Stomach (tissue), 4 donors: ENCODE data around the gene PTMA.

Experiments
- CTCF ChIP-seq, 7 experiments: fragments of 450-650 bp in 4 of 7; fragments of 200-600 bp in 3 of 7; sonication (generic) in 3 of 7; IDR thresholded peaks; one replicate each; pipeline ENCODE4 v1.5.1; 2016 to 2019; ENCODE audit warnings: antibody characterized with exemption in 7 of 7, control low read depth in 2 of 7, mild to moderate bottlenecking in 1 of 7
- POLR2A ChIP-seq, 4 donors: fragments of 450-650 bp; IDR thresholded peaks; one replicate each; pipeline ENCODE4 v1.6.1; 2016; ENCODE audit warnings: antibody characterized with exemption in 4 of 4, control low read depth in 2 of 4, mild to moderate bottlenecking in 1 of 4, moderate library complexity in 1 of 4
- POLR2AphosphoS5 ChIP-seq, 3 donors: sonication (generic); formaldehyde crosslinking; IDR thresholded peaks; one replicate each; pipeline ENCODE4 v1.6.1; 2016; ENCODE audit warnings: antibody characterized with exemption in 3 of 3

GRCh38 chr2:231714639-231715498 is 6.5 kb downstream of the PTMA start:
- TF ChIP-seq CTCF (IDR thresholded peaks at IDR 0.05) (peak in 5 of 7 experiments; percentile 75 to 94 (median 90)), POLR2A (IDR thresholded peaks at IDR 0.05) (no peak), POLR2AphosphoS5 (IDR thresholded peaks at IDR 0.05) (no peak)
